ENCODE measurements around the gene MYL9.

DNA sequence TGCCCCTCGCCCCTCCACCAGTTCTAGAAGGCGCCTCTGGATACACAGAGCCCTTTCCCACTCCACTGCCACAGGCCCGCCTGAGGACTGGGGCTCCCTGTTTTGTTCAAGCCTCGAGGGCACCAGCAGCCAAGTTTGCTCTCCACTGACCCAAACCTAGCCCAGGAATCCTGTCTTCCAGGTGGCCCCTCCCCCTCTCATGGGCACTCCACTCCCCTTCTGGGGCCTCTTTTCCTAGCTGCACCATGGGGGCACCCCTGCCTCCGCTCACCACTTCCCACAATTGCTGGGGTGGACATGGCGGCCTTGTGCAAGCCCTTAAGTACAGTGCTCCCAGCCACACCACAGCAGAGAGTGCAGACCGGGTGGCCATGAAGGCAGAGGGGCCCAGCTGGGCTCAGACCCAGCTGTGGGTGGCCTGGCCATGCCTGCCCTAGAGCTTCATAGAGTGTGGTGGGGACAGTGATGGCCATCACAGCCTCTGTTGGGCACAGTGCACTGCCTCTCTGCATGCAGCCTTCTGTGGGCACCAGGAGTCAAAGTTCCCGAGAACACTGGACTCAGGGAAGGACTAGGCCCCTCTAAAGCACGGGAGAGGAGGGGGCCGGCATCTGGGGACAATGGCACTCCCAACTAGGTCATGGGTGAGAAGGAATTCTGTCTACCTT, 1.3 kb downstream of the MYL9 start:
- TF ChIP-seq, protein P1, sequence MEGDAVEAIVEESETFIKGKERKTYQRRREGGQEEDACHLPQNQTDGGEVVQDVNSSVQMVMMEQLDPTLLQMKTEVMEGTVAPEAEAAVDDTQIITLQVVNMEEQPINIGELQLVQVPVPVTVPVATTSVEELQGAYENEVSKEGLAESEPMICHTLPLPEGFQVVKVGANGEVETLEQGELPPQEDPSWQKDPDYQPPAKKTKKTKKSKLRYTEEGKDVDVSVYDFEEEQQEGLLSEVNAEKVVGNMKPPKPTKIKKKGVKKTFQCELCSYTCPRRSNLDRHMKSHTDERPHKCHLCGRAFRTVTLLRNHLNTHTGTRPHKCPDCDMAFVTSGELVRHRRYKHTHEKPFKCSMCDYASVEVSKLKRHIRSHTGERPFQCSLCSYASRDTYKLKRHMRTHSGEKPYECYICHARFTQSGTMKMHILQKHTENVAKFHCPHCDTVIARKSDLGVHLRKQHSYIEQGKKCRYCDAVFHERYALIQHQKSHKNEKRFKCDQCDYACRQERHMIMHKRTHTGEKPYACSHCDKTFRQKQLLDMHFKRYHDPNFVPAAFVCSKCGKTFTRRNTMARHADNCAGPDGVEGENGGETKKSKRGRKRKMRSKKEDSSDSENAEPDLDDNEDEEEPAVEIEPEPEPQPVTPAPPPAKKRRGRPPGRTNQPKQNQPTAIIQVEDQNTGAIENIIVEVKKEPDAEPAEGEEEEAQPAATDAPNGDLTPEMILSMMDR (conservative IDR thresholded peaks at IDR 0.05 in 1 of 2, IDR thresholded peaks at IDR 0.05 in 1 of 2; ENCODE audit: low read depth in 1 of 2, low read length in 2 of 2) = no peak
- TF ChIP-seq EZH2 (IDR thresholded peaks at IDR 0.05; ENCODE audit: low read length, missing control alignments) = no peak

All from fibroblast of lung (primary cell).